CD4-positive, alpha-beta T cell treated with Interleukin-4 for 4 hours (primary cell): ENCODE measurements around the gene NUP210.

ENCODE experiments used
- DNase-seq: peaks from one replicate; pipeline ENCODE4 v3.0.0-alpha.2; 2020

NUP210 gene

DNA sequence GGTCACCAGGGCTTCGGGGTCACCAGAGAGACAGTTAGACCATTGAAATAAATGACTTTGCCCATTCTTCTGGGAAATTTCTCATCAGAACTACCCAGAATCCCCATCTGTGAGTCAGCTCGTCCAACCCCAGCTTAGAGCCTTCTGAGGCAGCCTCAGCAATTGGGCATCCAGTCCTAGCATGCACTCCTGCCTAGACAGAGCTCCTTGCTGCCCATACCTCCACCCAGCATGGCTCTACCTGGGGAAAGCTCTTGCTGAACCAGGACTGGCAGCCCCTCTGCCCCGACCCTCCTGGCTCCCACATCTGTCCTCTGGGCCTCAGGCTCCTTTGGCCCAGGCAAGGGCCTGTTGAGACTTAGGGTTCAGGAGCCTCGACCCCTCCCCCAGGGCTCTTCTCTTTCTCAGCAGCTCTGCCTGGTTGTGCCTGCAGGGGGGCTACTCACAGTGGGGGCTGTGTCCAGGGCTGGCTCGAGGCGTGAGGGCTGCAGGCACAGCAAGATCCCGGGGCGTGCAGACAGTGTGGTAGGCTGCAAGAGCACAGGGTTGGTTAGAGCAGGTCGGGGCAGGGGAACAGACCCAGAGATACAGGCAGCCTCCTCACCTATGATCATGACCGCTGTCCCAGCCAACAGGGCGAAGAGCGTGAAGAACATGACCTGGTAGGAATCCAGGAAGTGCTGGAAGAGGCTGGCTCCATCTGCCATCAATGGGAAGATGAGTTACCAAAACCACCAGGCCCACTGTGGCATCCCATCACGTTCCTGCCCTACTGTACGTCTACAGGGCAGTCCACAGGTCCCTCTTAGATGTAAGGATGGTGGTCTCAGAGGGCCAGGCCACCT lies 101.3 kb downstream of the NUP210 start:
- no peak for DNase-seq

DNA sequence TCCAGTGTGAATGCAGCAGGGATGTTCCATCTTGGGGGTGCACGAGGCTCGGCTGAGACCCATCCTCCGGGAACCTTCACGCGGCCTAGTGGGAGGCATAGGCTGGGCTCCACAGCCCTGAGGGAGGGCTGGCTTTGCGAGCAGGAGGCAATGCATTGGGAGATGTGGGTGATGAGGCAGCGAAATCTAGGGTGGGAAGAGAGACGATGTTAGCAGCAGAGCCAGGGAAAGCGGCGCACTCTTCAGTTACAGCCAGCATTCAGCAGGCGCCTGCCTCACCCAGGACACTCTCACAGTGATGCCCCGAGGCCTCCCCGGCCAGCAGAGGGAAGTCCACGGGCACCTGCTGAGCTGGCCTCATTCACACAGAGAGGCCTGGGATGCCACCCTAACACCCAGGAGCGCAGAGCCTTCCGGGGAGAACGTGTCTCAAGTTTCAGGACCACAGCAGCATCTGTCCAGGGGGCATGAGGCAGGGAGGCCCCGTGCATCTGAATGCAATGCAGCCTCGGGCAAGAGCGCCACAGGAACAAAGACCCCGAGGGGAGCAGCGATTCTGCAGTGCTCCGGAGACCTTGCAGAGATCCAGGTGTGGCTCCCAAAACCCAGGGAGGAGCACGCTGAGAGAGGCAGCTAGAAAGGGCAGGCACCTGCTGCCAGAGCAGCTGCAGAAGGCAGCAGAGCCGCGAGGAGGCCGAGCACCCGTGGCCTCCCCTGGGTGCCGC lies 102.4 kb downstream of the NUP210 start:
- DNase-seq, result no peak

DNA sequence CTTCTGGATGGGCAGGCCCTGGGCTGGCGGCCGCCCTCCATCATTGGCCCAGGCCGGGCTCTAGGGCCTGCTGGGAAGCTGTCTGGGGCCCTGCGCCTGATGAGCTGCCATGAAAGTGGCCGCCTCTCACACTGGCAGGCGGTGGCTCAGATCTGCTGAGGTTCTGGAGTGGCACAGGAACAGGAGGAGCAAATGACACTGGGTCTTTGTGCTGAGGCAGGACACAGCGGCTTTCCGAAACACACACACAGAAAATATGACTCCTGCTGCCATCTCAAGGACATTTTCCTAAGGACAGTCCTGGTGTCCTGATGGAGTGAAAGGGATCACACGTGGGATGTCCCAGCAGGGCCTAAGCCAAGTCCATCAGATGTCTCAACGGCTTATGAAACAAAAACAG lies 103.5 kb downstream of the NUP210 start:
- DNase-seq, result no peak

DNA sequence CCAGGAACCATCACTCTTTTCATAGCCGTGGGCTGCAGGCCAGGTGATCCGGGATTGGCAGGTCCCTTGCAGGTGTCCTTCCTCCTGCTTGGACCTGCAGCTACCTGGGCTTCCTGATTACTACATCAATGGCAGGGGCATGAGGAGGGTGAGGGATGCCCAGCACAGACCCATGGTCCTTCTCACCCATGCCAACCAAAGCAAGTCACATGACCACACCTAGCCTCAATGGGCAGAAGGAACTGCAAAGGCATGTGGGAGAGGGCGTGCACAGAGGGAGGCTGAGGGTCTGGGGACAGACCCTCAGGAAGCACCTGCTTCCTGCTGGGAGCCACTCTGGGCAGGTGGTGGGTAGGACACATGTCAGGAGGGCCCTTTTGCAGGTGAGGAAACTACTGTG lies 105.2 kb downstream of the NUP210 start:
- no peak for DNase-seq

DNA sequence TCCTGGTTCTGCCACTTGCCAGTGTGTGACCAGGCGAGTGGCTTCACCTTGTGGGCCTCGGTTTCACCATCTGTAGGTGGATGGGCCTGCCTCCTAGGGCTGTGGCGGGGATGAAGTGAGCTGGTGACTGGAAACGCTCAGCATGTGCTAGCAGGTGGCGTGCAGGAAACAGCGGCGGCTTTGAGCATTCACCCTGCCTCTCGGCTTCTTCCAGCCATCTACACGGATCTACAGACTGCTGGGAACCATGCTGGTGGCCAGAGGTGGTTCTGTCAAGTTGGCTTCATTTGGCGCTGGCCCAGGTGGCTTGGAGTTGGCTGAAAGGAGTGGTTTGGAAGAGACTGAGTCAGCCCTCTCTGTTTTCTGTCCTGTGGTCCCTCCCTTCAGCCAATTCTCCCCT lies 106.3 kb downstream of the NUP210 start:
- no peak for DNase-seq

DNA sequence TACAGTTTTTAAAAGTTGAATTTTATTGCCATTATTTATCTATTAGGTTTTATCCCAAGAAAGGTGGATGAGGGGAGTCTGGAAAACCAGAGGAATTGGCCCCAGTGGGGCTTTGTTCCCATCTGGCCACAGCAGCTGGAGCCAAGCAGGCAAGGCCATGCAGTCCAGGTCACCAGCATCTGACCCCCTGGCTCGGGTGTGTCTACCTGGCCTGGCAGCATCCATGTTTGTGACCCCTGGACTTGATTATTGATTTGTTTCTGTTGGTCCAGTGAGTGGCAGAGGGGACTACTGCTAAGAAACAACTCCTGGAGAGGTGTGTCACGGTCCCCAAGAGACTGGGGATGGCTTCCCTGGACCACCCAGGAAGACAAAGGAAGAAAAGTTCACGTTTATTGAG lies 111.1 kb downstream of the NUP210 start:
- no peak for DNase-seq

DNA sequence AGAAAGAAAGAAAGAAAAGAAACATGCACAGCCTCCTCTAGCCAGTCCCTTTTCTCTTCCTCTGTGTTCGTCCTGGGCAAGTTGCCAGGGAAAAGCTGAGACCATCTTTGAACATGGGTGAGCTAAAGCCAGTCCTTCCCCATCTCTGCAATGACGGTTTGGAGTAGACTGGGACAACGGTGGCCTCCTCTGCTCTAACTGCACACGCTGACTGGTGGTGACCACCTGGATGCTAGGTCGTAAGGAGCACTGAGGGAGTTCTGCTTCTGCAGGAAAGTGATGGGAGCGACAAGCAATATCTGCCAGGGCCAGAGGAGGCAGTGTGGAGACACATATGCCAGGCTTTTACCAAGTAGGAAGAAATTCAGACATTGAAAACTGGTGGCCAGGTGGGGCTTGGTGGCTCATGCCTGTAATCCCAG lies 111.7 kb downstream of the NUP210 start:
- peak; percentile 10 for DNase-seq

DNA sequence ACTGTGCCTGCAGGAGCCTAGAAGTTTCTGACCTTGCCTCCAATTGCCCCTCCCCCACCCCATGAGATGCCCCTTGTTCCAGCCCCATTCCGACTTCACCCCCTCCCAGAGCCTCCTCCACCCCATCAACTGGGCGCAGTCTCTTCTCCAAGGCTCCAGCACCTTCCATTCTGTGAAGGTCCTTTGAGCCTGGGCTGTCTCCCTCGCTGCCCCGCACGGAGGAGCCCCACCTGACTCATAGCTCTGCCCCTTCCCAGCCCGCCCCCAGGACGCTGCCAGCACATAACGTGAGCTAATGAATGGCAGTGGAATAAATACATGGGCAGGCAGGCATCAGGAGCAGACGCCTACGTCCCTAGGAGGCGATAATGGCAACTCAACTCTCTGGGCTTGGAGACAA lies 113.1 kb downstream of the NUP210 start:
- no peak for DNase-seq

DNA sequence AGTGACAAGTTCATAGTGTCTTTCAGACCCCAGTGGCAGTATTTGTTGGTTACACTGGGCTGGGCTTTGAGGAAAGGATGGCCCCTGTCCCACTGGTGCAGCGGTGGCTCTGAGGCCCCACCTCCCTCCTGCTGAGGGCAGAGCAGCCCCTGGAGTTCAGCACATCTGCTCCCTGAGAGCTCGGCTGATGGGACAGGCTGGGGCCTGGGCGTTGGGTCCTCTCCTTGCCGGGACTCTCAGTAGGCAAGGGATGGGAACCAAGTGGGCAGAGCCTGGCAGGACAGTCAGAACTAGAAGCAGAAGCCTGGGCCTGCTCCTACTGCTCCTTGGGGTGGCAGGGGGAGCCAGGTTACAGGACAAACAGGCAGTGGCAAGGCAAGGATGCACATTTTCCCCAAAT lies 114.5 kb downstream of the NUP210 start:
- no peak for DNase-seq

DNA sequence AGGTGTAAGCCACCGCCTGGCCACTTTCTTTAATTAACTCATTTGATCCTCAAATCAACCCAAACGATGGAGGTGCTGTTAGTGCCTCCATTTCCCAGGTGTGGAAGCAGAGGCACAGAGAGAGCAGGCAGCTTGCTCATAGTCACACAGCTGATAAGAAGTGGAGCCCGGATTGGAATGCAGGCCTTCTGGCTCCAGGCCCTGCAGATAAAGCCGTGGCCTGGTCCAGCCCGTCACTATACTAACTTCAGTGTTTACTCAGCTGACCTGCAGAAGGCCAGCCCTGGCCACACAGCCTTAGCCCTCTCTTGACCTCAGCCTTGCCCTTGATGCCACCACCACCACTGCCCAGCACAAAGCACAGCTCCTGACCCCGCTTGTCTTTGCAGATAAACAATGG lies 116.7 kb downstream of the NUP210 start:
- DNase-seq, result no peak

DNA sequence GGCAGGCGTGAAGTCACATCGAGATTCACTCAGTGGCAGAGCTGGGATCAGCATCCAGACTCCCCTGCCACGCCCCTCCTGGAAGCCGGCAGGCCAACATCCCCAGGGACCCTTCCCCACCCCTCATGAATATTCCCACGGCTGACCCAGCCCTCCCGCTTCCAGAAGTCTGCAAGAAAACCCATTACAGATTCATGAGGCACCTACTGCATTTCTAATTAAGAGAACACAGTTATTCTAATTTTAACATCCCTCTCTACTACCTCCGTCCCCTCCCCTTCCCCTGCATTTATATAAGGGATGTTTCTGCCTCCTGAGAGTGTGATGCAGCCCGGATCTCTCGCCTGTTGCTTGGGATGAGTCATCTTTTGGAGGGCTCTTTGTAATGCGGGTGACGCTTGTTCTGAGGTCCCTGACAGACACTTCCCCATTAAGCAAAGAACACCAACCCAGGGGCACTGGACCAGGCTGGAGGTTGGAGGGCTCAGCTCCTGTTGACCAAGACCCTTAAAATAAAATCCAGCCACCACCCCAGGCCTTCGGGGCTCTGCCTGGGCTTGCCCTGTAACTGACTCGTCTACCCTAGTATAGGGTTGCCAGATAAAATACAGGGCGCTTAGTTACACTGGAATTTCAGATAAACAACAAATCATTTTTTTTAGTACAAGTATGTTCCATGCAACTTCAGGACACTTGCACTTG lies 118.7 kb downstream of the NUP210 start:
- no peak for DNase-seq

DNA sequence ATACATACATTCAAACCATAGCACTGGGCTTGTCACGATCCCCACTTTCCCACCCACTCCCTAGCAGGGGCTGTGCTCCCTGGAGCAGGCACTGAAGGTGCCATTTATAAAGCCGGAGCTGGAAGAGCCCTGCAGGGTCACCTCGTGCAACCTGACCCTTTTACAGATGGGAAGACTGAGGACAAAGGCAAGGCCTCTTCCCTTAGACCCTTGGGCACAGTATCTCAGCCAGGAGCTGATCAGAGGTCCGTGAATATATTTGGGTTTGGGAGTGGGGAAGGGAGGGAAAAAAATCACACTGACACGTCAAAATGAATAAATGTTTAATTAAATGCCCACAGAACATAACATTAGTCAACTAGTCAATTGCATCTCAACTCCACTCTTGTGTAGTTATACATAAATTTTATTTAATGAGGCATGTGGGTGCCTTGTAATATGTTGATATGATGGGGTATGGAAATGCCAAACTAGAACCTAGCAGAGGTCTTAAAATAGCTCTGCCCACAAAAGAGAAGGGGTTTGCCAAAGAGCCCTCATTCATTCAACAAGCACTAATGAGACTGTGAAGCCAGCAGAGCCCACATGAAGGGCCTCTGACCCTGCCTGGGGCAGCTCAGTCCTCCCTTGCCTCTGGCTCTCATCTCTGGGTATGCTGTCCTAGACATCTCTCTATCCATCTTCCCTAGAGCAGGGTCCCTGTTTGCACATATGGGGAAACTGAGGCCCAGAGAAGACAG lies 119.4 kb downstream of the NUP210 start:
- no peak for DNase-seq

DNA sequence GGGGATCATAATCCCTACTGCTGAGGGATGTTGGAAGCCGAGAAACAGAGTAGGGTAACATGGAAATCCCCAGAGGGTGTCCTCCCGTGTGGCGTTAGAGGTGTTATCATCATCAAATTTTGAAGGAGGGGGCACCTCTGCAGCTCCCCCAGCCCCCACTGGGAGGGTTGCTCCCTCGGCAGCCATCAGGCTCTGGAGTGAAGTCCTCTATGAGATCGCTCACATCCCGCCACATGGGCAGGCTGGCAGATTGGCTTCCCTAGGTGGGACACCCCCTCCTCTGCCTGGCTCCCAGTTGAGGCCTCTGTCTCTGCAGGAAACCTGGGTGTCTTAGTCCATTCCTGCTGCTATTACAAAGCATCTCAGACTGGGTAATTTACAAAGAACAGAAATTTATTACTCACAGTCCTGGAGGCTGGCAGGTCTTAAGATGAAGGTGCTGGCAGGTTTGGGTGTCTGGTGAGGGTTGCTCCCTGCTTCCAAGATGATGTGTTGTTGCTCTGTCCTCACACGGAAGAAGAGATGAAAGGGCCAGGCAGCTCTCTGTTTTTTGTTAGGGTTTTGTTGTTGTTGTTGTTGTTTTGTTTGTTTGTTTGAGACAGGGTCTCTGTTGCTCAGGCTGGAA lies 120.5 kb downstream of the NUP210 start:
- DNase-seq, result no peak

DNA sequence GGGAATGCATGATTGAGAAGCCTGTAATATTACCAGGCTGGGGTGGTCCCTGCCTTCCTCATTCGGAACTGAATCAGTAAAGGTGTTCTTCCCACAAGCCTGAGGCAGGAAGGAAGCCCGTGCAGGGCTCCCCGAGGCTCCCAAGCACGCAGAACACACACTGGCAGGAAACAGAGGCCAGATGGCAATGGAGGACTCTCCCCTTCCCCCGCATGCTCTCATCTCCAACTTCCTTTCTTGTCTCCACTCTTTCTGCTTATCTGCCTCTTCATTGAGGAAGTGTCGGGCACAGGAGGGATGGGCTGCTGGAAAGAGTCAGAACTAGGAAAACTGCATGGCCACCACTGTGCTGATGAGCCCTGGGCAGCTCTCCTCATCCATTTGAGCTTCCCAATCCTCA lies 123.5 kb downstream of the NUP210 start:
- DNase-seq, result no peak

DNA sequence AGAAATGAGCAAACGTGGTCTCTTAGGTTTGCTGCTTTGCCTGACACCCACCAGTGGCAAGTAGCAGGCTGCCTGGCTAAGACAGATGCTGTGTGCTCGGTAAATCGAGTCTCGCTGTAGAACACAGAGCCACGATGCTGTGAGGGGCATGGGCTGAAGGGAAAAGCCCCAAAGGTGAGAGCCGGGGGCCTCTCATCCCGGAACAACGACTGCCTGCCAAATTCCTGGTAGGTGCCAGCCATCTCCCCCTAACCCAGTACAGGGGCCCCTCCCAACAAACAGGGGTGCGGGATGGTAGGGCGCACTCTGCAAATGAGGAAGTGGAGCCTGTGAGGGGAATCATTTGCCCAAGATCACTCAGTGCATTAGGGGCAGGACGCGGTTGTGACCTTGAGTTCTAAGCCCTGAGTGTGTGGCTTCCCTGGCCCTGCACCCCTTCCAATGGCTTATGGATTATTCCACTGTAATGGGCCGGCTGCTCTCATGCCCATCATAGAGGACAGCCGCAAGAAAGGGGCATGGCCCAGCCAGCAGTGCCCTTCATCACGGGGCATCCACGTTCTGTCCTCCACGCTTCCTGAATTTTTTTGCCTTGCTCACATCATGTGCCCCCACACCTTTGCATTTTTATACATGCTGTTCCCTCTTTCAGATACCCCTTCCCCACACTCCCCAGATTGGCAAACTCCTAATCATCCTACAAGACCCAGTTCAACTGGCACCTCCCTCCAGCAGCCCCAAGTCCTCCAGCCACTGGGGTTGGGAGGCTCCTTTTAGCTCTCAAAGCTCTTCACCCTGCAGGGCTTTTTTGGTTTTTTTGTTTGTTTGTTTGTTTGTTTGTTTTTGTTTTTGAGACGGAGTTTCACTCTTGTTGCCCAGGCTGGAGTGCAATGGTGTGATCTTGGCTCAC lies 125.4 kb downstream of the NUP210 start:
- no peak for DNase-seq

DNA sequence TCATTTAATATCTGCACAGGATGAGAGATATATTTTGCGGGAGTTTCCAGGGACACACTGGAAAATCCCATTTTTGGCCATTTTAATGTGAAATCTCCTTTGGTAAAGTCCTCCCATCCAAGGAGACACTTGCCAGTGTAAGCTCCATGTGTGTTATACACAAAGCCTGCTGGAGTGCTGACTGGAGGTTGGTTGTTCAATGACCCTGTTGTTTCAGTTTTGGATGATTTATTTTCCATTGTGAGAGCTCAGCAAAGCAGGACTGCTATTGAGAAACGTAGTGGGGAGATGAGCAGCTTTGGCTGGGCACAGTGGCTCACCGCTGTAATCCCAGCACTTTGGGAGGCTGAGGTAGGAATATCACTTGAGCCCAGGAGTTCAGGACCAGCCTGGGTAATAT lies 127.7 kb downstream of the NUP210 start:
- no peak for DNase-seq

DNA sequence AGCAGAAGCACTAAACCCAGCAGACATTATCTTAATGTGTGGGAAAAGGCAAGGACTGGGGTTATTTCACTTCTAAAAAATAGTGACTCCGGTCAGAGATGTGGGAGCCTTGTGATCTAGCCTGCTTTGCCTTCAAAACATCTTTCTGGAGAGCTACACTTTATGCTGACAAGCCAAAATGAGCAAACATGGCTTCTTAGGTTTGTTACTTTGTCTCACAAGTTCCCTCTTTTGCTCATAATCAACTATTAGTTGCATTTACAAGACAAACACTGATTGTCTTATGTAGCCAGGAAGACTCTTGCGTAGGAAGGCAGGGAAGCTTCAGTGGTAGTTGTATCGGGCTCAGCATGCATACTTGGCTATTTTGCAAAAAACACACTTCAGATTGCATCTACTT lies 129.2 kb downstream of the NUP210 start:
- no peak for DNase-seq

DNA sequence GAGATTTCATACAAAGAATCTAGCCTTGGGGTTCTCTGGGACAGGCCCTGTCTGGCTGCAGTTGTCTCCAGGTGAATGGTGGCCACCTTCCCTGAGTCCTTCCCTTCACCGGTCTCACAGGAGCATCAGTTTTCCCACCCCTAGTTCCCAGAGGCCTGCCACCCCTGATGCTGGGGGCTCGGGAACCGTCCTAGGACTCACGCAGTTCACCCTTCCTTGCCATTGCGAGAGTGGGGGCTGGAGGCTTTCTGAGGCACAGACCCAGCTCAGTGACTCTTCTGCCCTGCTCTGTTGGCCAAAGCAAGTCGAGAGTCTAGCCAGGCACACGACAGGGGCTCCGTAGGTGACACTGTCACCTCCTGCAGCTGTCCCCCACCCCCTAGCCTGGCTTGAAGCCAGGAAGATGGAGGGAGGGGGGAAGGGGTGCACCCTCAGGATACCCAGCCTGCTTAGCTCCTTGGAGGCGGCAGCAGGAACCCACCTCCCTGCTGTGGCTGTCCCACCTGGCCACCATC lies 130.3 kb downstream of the NUP210 start:
- no peak for DNase-seq

DNA sequence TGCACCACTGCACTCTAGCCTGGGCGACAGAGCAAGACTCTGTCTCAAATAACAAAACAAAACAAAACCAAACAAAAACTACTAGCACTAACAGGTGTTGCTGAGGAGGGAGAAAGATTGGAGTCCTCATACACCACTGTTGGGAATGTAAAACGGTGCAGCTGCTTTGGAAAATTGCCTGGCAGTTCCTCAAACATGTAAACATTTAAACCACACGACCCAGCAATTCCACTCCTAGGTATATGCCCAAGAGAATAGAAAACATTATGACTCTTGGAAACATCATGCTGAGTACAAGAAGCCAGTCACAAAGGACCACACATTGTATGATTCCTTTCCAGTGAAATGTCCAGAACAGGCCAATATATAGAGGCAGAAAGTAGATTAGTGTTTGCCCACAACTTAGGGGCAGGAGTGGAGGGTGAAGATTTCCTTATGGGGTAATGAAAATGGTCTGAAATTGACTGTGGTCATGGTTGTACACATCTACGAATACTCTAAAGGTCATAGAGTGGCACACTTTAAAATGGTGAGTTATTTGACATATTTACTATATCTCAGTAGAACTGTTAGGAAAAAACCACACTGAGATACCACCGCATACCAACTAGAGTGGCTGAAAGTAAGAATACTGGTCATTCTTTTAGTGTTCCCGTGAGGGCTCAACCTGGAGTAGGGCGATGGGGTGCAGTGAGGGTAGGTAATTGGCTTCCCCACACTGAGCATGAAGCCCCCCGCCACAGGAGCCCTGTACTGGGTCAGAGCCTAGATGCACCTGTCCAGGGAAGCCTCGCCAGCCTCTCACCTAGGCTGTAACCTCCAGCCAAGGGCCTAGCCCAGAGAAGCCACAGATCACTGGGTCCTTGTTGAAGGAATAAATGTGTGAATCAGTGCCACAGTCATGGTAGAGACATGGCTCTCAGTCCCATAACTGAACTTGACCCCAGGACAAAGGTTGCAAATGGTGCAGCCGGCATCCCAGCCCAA lies 131.1 kb downstream of the NUP210 start:
- no peak for DNase-seq

DNA sequence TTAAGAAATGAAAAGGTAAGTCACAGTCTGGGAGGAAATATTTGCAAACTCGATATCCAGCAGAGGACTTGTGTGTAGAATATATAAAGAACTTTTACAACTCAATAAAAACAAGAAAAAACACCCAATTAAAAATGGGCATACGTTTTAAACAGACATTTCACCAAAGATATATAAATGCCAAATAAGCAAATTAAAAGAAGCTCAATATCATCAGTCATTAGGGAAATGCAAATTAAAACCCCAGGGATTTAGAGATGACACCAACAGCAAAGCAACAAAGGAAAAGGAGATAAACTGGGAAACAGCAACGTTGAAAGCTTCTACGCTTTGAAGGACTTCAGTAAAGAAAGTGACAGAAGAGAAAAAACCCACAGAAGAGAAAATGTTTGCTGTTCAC lies 132.3 kb downstream of the NUP210 start:
- no peak for DNase-seq
